K562 (cell line): ENCODE measurements around the gene U2AF1L4. TPM values are rescaled to one million over a fixed set of nuclear protein-coding genes. Genes with fewer than 3 reads are reported as not detected.

Experiments
- ATAC-seq: fragments of 200-7000 bp; cut with Tn5 transposase; 3 replicates; pipeline ENCODE4 v1.9.1; 2020; ENCODE audit warnings: moderate library complexity
- BruUV-seq: library from RNA; stranded (reverse); fragments of 400-500 nt; replicated peaks from 2 replicates; lab custom pipeline; 2021; lab: Mats Ljungman, UMichigan
- CTCF ChIA-PET: fragments of 300-600 bp; formaldehyde crosslinking; extraction: SDS; loops from one replicate; lab custom pipeline; 2021; ENCODE audit warnings: low intra/inter-chr PET ratio; lab: Yijun Ruan, JAX
- POLR2A ChIA-PET: fragments of 300-600, 350-650 bp; sonication (Branson Sonifier 250); formaldehyde crosslinking; extraction: SDS; loops from one replicate; lab custom pipeline; 2021; ENCODE audit warnings: antibody characterized with exemption, inconsistent platforms; lab: Yijun Ruan, JAX
- DNase-seq, 4 experiments: peaks; one replicate each; pipeline versions ENCODE4 v3.0.0 to v3.0.0-alpha.2; 2011 to 2018; ENCODE audit warnings: low spot score in 3 of 4, mixed read lengths in 3 of 4; ENCODE audit errors: extremely low read depth in 1 of 4
- FAIRE-seq: peaks from 2 replicates; lab custom pipeline; 2011; peaks lifted over from hg19 to GRCh38; lab: Jason Lieb, UNC
- H2AFZ ChIP-seq: 2 replicates; pipeline ENCODE4 v1.6.0; 2011; ENCODE audit warnings: low read depth, low read length, control low read depth, inconsistent platforms
- H3K27ac ChIP-seq: fragments of 200-600 bp; 3 replicates; pipeline ENCODE4 v1.8.0; 2011; ENCODE audit warnings: low read depth, mild to moderate bottlenecking, control low read depth, inconsistent platforms, low read length, moderate library complexity, mixed read lengths; ENCODE audit errors: extremely low read depth
- H3K27me3 ChIP-seq, 2 experiments: fragments of 300-600 bp in 1 of 2; 2 replicates in 1 of 2; 3 replicates in 1 of 2; pipeline versions ENCODE4 v1.6.0 to v1.8.0; 2011; ENCODE audit warnings: inconsistent platforms in 2 of 2, low read length in 2 of 2, mild to moderate bottlenecking in 1 of 2, mixed read lengths in 1 of 2, moderate library complexity in 1 of 2; ENCODE audit not compliant: control insufficient read depth in 2 of 2, insufficient read depth in 2 of 2
- H3K36me3 ChIP-seq: fragments of 300-600 bp; 3 replicates; pipeline ENCODE4 v1.8.0; 2011; ENCODE audit warnings: mild to moderate bottlenecking, low read length, inconsistent platforms; ENCODE audit not compliant: control insufficient read depth, insufficient read depth
- H3K4me1 ChIP-seq, 2 experiments: fragments of 200-600 bp in 1 of 2; replicated peaks in 1 of 2; 2 replicates in 1 of 2; 3 replicates in 1 of 2; pipeline versions ENCODE4 v1.5.1 to v1.8.0; 2011; ENCODE audit warnings: inconsistent platforms in 2 of 2, low read length in 2 of 2, mild to moderate bottlenecking in 1 of 2, mixed read lengths in 1 of 2, moderate library complexity in 1 of 2; ENCODE audit not compliant: control insufficient read depth in 2 of 2, insufficient read depth in 2 of 2
- H3K4me2 ChIP-seq: 2 replicates; pipeline ENCODE4 v1.6.1; 2011; ENCODE audit warnings: low read length, control low read depth, inconsistent platforms, mixed read lengths; ENCODE audit not compliant: insufficient read depth
- H3K4me3 ChIP-seq: fragments of 200-600 bp; sonication (generic), shearing (Covaris generic); 2 replicates; pipeline ENCODE4 v1.5.1; 2016; ENCODE audit warnings: control low read depth, inconsistent platforms
- H3K79me2 ChIP-seq: fragments of 200-600 bp; 3 replicates; pipeline ENCODE4 v1.8.0; 2011; ENCODE audit warnings: low read length, inconsistent platforms; ENCODE audit not compliant: control insufficient read depth, insufficient read depth
- H3K9ac ChIP-seq, 2 experiments: 2 replicates each; pipeline versions ENCODE4 v1.6.0 to v1.6.1; 2011; ENCODE audit warnings: low read depth in 2 of 2, low read length in 2 of 2, control low read depth in 1 of 2, inconsistent platforms in 1 of 2, mild to moderate bottlenecking in 1 of 2, mixed read lengths in 1 of 2; ENCODE audit not compliant: insufficient read depth in 1 of 2
- H3K9me1 ChIP-seq: one replicate; pipeline ENCODE4 v1.6.0; 2011; ENCODE audit warnings: inconsistent platforms, mild to moderate bottlenecking, low read length, moderate library complexity; ENCODE audit not compliant: control insufficient read depth, insufficient read depth
- H3K9me3 ChIP-seq: replicated peaks from 2 replicates; pipeline ENCODE4 v1.5.1; 2011; ENCODE audit warnings: low read depth, low read length, inconsistent platforms; ENCODE audit not compliant: control insufficient read depth, insufficient read depth
- H4K20me1 ChIP-seq: replicated peaks from 2 replicates; pipeline ENCODE4 v1.6.1; 2011; ENCODE audit warnings: low read length, inconsistent platforms, mixed read lengths; ENCODE audit not compliant: control insufficient read depth, insufficient read depth
- CHCHD3 ChIP-seq: fragments of 250-450 bp; sonication (Bioruptor Pico); IDR thresholded peaks from 2 replicates; pipeline ENCODE4 v2.1.2; 2022; ENCODE audit warnings: mild to moderate bottlenecking
- CTCF ChIP-seq, 3 experiments: IDR thresholded peaks in 2 of 3; conservative IDR thresholded peaks in 1 of 3; 2 replicates each; pipeline ENCODE4 v1.5.1; 2011 to 2012; ENCODE audit warnings: low read length in 3 of 3, mild to moderate bottlenecking in 3 of 3, control low read depth in 2 of 3, improper control_type of control experiment in 1 of 3, inconsistent platforms in 1 of 3, low read depth in 1 of 3, mixed read lengths in 1 of 3, moderate library complexity in 1 of 3; ENCODE audit not compliant: insufficient read depth in 2 of 3
- GABPB2 ChIP-seq: fragments of 250-450 bp; sonication (Bioruptor Pico); conservative IDR thresholded peaks from 2 replicates; pipeline ENCODE4 v1.5.1; 2021; ENCODE audit warnings: mild to moderate bottlenecking
- POLR2AphosphoS5 ChIP-seq: IDR thresholded peaks from 2 replicates; pipeline ENCODE4 v1.6.1; 2011; ENCODE audit warnings: mild to moderate bottlenecking, low read depth, low read length, moderate library complexity; ENCODE audit not compliant: control insufficient read depth, insufficient read depth
- SIRT6 ChIP-seq: IDR thresholded peaks from one replicate; pipeline ENCODE4 v1.6.1; 2012; ENCODE audit warnings: low read depth, mild to moderate bottlenecking, control low read depth, inconsistent platforms, low read length, moderate library complexity
- ZBTB34 ChIP-seq: fragments of 250-450 bp; sonication (Bioruptor Pico); IDR thresholded peaks from 2 replicates; pipeline ENCODE4 v1.8.0; 2021; ENCODE audit warnings: mild to moderate bottlenecking, moderate library complexity
- ZEB2 ChIP-seq: fragments of 450-650 bp; IDR thresholded peaks from 2 replicates; pipeline ENCODE4 v1.6.1; 2016
- ZZZ3 ChIP-seq: fragments of 450-650 bp; IDR thresholded peaks from 2 replicates; pipeline ENCODE4 v1.6.1; 2016; ENCODE audit warnings: antibody characterized with exemption, mild to moderate bottlenecking, moderate library complexity
- WGBS: fragments of 100-300 bp; shearing (Covaris generic); methylation state at CpG from one replicate; pipeline ENCODE4 v1.1.6; 2016; ENCODE audit warnings: low coverage, mixed read lengths; ENCODE audit not compliant: insufficient coverage; ENCODE audit errors: missing lambda C conversion rate; 5-methylcytosine and 5-hydroxymethylcytosine counted together
- in situ Hi-C: fragments of 300-500 bp; cut with MboI; formaldehyde crosslinking; loops from 4 replicates; pipeline ENCODE4 v1.15.0; 2018; ENCODE audit warnings: inconsistent platforms, mixed read lengths
- intact Hi-C: fragments of 100-400 bp; cut with micrococcal nuclease; formaldehyde crosslinking; loops from 2 replicates; pipeline ENCODE4 v1.14.2; 2022
- polyA plus RNA-seq, 8 experiments: library from polyadenylated mRNA; depleted of rRNA in 4 of 8; stranded (reverse) in 5 of 8; unstranded in 3 of 8; fragments of >200 nt; fragmentation: Nextera tagmentation in 2 of 8; fragmentation: Illumina TruSeq in 1 of 8; extraction: Ambion mirVana in 2 of 8; extraction: Trizol in 1 of 8; gene quantifications; 2 replicates each; pipeline versions ENCODE4 v1.2.1 to v1.2.3, GENCODE V29; 2011 to 2014; ENCODE audit warnings: inconsistent platforms in 1 of 8, missing spikeins in 1 of 8
- total RNA-seq, 7 experiments: library from RNA; depleted of rRNA in 6 of 7; stranded (reverse); fragments of >200 nt in 6 of 7; fragmentation: Illumina TruSeq in 2 of 7; extraction: Trizol in 2 of 7; gene quantifications; 2 replicates each; pipeline versions ENCODE4 v1.2.1 to v1.2.3, GENCODE V29; 2011 to 2021; ENCODE audit warnings: low replicate concordance in 1 of 7

Gene U2AF1L4
- total and polyA plus RNA-seq, 9 of the 15 experiments (the other 6 are each of a cell fraction or from before 2014, with no cell fraction given): 8.4 to 19.5 (median 12.6) TPM

DNA sequence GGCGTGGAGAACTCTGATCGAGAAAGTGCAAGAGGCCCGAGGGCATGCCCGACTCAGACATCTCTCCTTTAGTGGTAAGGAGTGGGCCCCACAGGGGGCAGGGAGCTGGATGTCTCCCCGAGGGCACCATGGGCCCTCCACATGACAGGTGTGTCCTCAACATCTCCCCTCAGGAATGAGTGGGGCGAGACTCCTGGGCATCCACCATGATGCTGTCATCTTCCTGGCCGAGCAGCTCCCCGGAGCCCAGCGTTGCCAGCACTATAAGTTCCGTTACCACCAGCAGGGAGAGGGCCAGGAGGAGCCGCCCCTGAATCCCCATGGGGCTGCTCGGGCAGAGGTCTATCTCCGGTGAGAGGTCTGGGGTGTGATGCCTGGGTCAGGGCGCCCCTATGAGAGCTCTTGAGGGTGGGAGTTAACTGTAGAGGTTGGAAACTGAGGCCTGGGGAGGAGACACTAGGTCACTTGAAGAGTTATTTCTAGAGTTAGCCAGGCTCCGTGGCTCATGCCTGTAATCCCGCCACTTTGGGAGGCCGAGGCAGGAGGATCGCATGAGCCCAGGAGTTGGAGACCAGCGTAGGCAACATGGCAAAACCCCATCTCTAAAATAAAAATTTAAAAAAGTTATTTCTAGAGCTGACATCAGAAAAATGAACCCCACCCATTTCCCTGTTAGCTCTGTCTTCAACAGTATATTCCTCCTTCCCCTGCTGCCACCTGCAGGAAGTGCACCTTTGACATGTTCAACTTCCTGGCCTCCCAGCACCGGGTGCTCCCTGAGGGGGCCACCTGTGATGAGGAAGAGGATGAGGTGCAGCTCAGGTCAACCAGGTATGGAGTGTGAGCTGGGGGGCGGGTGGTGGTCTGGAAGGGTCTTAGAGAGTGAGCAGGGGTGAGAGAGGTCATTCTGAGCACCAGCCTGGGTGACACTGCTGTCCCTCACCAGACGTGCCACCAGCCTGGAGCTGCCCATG, 8.0 kb downstream of the U2AF1L4 start:
- H4K20me1 ChIP-seq: no peaks in the 10 kb centered on the region
- H3K36me3 ChIP-seq: peaks cover 70% of the 10 kb centered on the region; the same call in 2 of the 3 replicates
- H3K9me1 ChIP-seq: no peaks in the 10 kb centered on the region
- H3K27me3 ChIP-seq: no peaks in the 10 kb centered on the region
- no peak for ATAC-seq
- peaks cover 10 to 43% of the 10 kb centered on the region in 2 experiments; a peak in 4 of 5 replicates for H3K4me1 ChIP-seq
- H3K9ac ChIP-seq: peak overlapping the region in 1 of 2 experiments; percentile 43; a peak in 1 of 4 replicates
- ChIA-PET POLR2A (interaction anchor here (0.9 to 2.2 kb wide), 7 partner anchors 8 to 19 kb away, joined by 3 to 8 read pairs (median 5); partner anchors contain the start of genes LIN37, PSENEN and U2AF1L4), CTCF (no interaction called here)
- H3K4me3 ChIP-seq: no peak overlapping the region
- H3K27ac ChIP-seq: no peak overlapping the region
- H3K79me2 ChIP-seq: no peaks in the 10 kb centered on the region; the same call in 2 of the 3 replicates
- no TSS peak for BruUV-seq
- no peak for TF ChIP-seq ZBTB34 (CRISPR knock-in tag)
- TF ChIP-seq SIRT6: no peak
- no peak for TF ChIP-seq ZZZ3
- peak; percentile 11; the same call in 1 of the 2 replicates for TF ChIP-seq POLR2AphosphoS5
- no peak for TF ChIP-seq CHCHD3
- no peak for TF ChIP-seq ZEB2
- no peak for TF ChIP-seq GABPB2 (CRISPR knock-in tag)
- TF ChIP-seq CTCF (IDR thresholded peaks at IDR 0.05 in 2 of 3, conservative IDR thresholded peaks at IDR 0.05 in 1 of 3; ENCODE audit: insufficient read depth in 2 of 3, low read depth in 1 of 3, low read length in 3 of 3): peak in 1 of 3 experiments; percentile 28; a peak in 3 of 6 replicates
- DNase-seq: peak in 1 of 4 experiments; percentile 31
- in situ Hi-C loops (no loop called here), intact Hi-C loops (no loop called here)
- no peaks in the 10 kb centered on the region for H3K9me3 ChIP-seq
- H3K4me2 ChIP-seq: no peak overlapping the region
- 93% methylated on average over 21 of the region's 22 CpGs for WGBS
- no peak for FAIRE-seq
- H2AFZ ChIP-seq: no peak overlapping the region
